NCI-H69 (cell line): ENCODE measurements around the gene NUTM1.
"Not testable (repeated sequence)": the region's sequence is repeated elsewhere in the genome, so short reads cannot be mapped to it uniquely, and the experiment has no call there.

Source experiments
- DNase-seq: peaks from one replicate; lab custom pipeline; 2025; lab: John Stamatoyannopoulos, UW

NUTM1 gene

GRCh38 chr15:34336231-34336990 is 6.7 kb upstream of the NUTM1 start:
- no peak for DNase-seq

GRCh38 chr15:34336991-34337556 is 6.0 kb upstream of the NUTM1 start:
- peak; percentile 50 for DNase-seq

DNA sequence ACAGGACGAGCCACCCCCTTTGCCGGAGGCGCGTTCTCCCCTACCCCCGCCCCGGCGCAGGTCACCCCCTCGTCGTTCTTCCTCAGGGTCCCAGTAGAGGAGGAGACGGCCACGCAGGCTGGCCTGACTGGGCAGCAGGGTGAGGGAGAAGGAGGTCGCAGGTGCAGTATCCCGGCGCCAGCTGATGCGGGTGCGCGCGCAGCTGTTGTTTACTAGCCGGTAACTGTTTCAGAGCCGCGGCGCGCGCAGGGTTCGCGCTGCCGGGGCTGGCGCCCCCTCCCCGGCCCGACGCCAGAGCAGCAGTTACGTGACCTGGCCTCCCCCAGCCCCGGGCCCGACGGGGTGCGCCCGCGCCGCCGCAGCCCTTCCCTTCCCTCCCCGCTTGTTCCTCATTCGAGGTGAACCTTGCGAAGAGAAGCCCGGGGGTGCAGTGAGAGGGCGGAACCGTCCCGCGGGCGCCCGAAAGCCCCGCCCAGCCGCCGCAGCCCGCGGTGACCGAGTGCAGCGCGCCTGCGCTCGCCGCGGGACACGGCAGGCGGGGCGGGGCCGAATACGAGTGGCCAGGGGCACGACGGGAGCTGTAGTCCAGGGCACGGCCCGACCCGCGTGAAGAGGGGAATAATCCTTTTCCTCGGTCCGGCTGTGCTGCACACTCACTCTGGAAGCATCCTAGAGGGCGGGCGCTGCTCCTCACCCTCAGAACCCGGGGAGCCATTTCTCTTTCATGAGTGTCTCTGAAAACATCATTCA is 5.4 kb upstream of the NUTM1 start, which contains the start of gene SLC12A6:
SLC12A6 (minus strand) TSS at position 225 of the 750 bp plus-strand sequence. CDS start 1,101 bp downstream, outside the sequence.
- DNase-seq, result peak; percentile 95

GRCh38 chr15:34338347-34338746 is 4.8 kb upstream of the NUTM1 start:
- no peak for DNase-seq

- DNase-seq, result no peak
Observed at GRCh38 chr15:34339946-34340345, 3.2 kb upstream of the NUTM1 start.

GRCh38 chr15:34341381-34342212 is 1.5 kb upstream of the NUTM1 start:
- DNase-seq, result no peak

GRCh38 chr15:34342213-34342736 is 840 bp upstream of the NUTM1 start:
- DNase-seq, result peak; percentile 17

DNA sequence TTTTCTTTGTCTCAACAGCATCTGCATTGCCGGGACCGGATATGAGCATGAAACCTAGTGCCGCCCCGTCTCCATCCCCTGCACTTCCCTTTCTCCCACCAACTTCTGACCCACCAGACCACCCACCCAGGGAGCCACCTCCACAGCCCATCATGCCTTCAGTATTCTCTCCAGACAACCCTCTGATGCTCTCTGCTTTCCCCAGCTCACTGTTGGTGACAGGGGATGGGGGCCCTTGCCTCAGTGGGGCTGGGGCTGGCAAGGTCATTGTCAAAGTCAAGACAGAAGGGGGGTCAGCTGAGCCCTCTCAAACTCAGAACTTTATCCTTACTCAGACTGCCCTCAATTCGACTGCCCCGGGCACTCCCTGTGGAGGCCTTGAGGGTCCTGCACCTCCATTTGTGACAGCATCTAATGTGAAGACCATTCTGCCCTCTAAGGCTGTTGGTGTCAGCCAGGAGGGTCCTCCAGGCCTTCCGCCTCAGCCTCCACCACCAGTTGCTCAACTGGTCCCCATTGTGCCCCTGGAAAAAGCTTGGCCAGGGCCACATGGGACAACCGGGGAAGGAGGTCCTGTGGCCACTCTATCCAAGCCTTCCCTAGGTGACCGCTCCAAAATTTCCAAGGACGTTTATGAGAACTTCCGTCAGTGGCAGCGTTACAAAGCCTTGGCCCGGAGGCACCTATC is 5.0 kb downstream of the NUTM1 start:
- DNase-seq, result no peak

DNA sequence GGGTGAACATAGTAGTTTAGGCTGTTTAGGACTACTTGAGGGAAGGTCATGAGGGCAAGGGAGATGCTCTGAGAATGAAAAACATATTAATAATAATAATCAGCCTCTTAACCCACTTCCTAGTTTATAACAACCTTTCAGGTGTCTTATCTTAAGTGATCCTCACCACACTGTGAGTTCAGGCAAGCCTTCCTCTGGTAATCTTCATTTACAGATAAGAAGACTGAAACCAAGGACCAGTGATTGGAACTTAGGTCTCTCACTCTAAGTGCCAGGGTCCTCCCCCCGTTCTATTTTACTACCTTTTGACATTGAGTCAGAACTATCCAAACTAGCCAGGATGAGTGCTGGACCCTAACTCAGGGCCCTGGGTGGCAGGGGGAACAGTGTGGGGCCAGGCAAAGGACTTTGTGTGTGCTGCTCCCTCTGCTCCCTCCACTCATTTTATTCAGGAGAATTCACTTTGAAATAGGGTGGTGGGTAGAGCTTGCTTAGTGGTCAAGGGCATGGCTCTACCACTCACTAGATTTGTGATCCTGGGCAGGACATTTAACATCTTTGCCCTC is 5.7 kb downstream of the NUTM1 start:
- no peak for DNase-seq

- no peak for DNase-seq
Observed at GRCh38 chr15:34349769-34350168, 6.7 kb downstream of the NUTM1 start.

GRCh38 chr15:34352996-34353395 is 9.9 kb downstream of the NUTM1 start:
- not testable (repeated sequence) for DNase-seq

- DNase-seq, result no peak
Observed at GRCh38 chr15:34353627-34354026, 10.5 kb downstream of the NUTM1 start.

- no peak for DNase-seq
Observed at GRCh38 chr15:34354286-34354685, 11.2 kb downstream of the NUTM1 start.

DNA sequence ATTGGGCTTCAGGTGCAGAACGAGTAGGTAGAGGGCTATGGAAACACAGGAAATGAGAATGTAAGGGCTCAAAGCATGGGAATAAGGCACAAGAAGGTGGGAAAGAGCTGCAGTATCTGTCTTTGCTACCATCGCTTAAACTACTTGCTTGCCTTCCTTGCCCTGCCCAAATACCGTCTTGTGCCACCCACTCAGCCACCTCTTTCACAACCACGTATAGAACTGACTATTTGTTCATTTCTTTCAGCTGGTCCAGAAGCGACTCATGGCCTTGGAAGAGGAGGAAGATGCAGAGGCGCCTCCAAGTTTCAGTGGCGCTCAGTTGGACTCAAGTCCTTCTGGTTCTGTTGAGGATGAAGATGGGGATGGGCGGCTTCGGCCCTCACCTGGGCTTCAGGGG is 12.1 kb downstream of the NUTM1 start:
- no peak for DNase-seq

GRCh38 chr15:34357653-34358052 is 14.5 kb downstream of the NUTM1 start:
- no peak for DNase-seq

DNA sequence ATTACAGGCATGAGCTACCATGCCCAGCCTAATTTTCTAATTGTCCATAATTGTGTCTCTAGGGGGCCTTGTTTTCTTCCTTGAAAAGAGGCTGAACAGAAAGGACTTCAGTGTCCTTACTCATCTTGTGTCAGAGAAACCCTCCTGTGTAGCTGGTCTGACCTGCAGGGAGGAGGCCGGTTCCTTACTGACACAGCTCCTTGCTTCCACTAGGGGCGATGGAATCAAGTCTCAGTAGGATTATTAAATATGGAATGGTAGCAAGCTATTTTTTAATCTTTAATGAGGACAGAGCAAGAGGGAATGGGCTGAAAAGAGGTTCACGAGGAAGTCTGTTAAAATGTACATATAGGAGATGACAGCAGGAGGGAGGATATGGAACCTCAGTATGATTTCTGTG is 15.3 kb downstream of the NUTM1 start:
- peak; percentile 70 for DNase-seq

GRCh38 chr15:34358948-34359347 is 15.8 kb downstream of the NUTM1 start:
- DNase-seq, result no peak

GRCh38 chr15:34359416-34359815 is 16.3 kb downstream of the NUTM1 start:
- DNase-seq, result no peak

DNA sequence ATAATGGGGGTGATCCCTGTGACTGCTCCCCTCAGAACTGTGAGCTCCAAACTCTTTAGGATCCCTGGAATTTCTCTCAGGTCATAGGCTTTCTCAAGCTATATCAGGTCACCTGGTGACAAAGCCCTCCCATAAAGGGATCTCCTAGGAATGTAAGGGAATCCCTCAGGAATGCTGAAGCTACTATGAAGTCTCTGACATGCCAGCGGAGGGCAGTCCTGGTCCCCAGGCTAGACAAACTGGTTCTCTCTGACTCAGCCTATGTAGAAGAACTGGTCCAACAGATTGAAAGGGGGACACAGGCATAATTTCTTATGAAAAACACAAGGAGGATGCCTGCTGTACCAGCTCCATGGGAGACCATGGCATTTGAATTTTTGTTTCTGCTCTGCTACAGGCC is 17.2 kb downstream of the NUTM1 start:
- no peak for DNase-seq

DNA sequence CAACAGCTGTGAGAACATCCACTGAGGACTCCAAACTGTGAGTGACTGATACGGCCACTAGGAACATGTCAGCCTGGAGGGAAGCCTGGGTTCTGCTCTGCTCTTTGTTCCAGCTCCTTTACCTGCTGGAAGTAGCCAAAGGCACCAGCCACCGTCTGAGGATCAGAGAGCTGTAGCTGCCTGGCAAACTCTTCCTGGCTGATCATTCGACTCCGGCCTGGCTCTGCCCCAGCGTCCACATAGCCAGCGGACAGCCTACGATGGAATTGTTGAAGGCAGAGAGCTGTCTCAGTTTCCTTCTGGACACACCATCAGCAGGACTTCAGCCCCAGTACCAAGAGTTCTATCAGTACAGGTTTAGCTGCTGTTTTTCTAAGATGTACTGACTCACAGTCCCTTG is 18.2 kb downstream of the NUTM1 start:
- no peak for DNase-seq
